OCI-LY7 (cell line): Measurements from ENCODE around the gene VAMP5. TPM values are rescaled to one million over a fixed set of nuclear protein-coding genes. Genes with fewer than 3 reads are reported as not detected.

Experiments used
- BruUV-seq: library from RNA; stranded (reverse); fragments of 400-500 nt; replicated peaks from 2 replicates; lab custom pipeline; 2021; lab: Mats Ljungman, UMichigan
- CTCF ChIA-PET: fragments of 300-600 bp; sonication (Branson Sonifier 250); formaldehyde crosslinking; loops from one replicate; lab custom pipeline; 2022; ENCODE audit warnings: antibody characterized with exemption; ENCODE audit not compliant: unreplicated experiment; lab: Charles Lee
- POLR2A ChIA-PET: fragments of 300-600 bp; sonication (Branson Sonifier 250); formaldehyde crosslinking; loops from one replicate; lab custom pipeline; 2022; ENCODE audit warnings: antibody characterized with exemption; lab: Charles Lee
- DNase-seq: peaks from one replicate; pipeline ENCODE4 v3.0.0-alpha.2; 2015; ENCODE audit warnings: low spot score
- H2AFZ ChIP-seq: fragments of 200-600 bp; sonication (generic), shearing (Covaris generic); 2 replicates; pipeline ENCODE4 v1.6.1; 2014; ENCODE audit warnings: mild to moderate bottlenecking, antibody characterized with exemption, low read length, moderate library complexity
- H3K27ac ChIP-seq: fragments of 200-600 bp; sonication (generic); 2 replicates; pipeline ENCODE4 v1.5.1; 2014; ENCODE audit warnings: mixed run types, low read depth, mild to moderate bottlenecking, moderate library complexity, low read length, inconsistent platforms; ENCODE audit not compliant: poor library complexity, severe bottlenecking
- H3K36me3 ChIP-seq: fragments of 200-600 bp; sonication (generic); 2 replicates; pipeline ENCODE4 v1.6.1; 2014; ENCODE audit warnings: mild to moderate bottlenecking, antibody characterized with exemption, low read length, moderate library complexity, mixed read lengths; ENCODE audit not compliant: insufficient read depth
- H3K4me1 ChIP-seq: fragments of 200-600 bp; sonication (generic); 2 replicates; pipeline ENCODE4 v1.5.1; 2014; ENCODE audit warnings: mild to moderate bottlenecking, low read length; ENCODE audit not compliant: insufficient read depth, poor library complexity, severe bottlenecking
- H3K4me2 ChIP-seq: fragments of 200-600 bp; sonication (generic); 2 replicates; pipeline ENCODE4 v1.6.1; 2014; ENCODE audit warnings: mild to moderate bottlenecking, low read length
- H3K4me3 ChIP-seq: fragments of 200-600 bp; sonication (generic); 2 replicates; pipeline ENCODE4 v1.5.1; 2014; ENCODE audit warnings: mild to moderate bottlenecking, low read depth, low read length; ENCODE audit not compliant: poor library complexity, severe bottlenecking
- H3K79me2 ChIP-seq: fragments of 200-600 bp; sonication (generic); 2 replicates; pipeline ENCODE4 v1.6.1; 2016; ENCODE audit warnings: low read depth, mild to moderate bottlenecking, low read length, moderate library complexity, mixed read lengths; ENCODE audit not compliant: insufficient read depth
- H3K9me2 ChIP-seq: fragments of 200-600 bp; sonication (generic); 2 replicates; pipeline ENCODE4 v1.6.1; 2016; ENCODE audit warnings: mild to moderate bottlenecking, low read length, mixed read lengths; ENCODE audit not compliant: insufficient read depth
- H3K9me3 ChIP-seq: fragments of 200-600 bp; sonication (generic); 2 replicates; pipeline ENCODE4 v1.6.1; 2014; ENCODE audit warnings: mild to moderate bottlenecking, mixed run types, low read length, mixed read lengths
- H4K20me1 ChIP-seq: fragments of 200-600 bp; sonication (generic); 2 replicates; pipeline ENCODE4 v1.6.1; 2014; ENCODE audit warnings: mild to moderate bottlenecking, antibody characterized with exemption, low read length, moderate library complexity, mixed read lengths; ENCODE audit not compliant: insufficient read depth
- EZH2phosphoT487 ChIP-seq: fragments of 200-600 bp; sonication (generic); IDR thresholded peaks from 2 replicates; pipeline ENCODE4 v1.6.1; 2018; ENCODE audit warnings: low read depth, borderline replicate concordance, mild to moderate bottlenecking, mixed run types, antibody characterized with exemption, low read length, moderate library complexity, mixed read lengths
- intact Hi-C: fragments of 100-400 bp; cut with micrococcal nuclease; formaldehyde crosslinking; loops from one replicate; pipeline ENCODE4 v1.10.0; 2022; ENCODE audit not compliant: unreplicated experiment
- small RNA-seq: library from RNA; depleted of rRNA; stranded (forward); fragments of <200 nt; gene quantifications from one replicate; pipeline ENCODE3, GENCODE V24; 2014
- total RNA-seq, 2 experiments: library from RNA; depleted of rRNA in 1 of 2; stranded (reverse); fragments of >200 nt in 1 of 2; shearing (Covaris generic) in 1 of 2; gene quantifications; 2 replicates each; pipeline ENCODE4 v1.2.3, GENCODE V29; 2014 to 2022
- TF ChIP-seq, protein P1 (sequence below): fragments of 200-600 bp; sonication (generic); conservative IDR thresholded peaks from 2 replicates; pipeline ENCODE4 v1.5.1; 2014; ENCODE audit warnings: mild to moderate bottlenecking, antibody characterized with exemption, low read length, moderate library complexity, mixed read lengths

The VAMP5 gene
- total RNA-seq, 2 experiments from 2014 or later: 3.0 to 3.9 TPM

DNA sequence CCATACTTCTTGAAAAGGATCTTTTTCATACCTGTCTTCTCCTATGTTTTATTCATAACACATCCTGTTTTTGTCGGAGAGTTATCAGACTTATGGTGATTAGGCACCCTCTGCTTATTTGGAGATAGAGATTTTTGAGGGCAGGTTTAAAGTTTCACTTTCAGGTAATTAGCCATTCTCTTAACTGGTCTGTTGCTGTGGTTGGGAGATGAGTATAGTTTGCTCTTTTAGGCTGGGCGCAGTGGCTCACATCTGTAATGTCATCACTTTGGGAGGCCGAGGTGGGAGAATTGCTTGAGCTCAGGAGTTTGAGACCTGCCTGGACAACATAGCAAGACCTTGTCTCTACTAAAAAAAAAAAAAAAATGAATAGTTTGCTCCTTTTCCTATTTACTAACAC, 58.5 kb downstream of the VAMP5 start:
- H3K27ac ChIP-seq: no peak overlapping the region
- BruUV-seq: no TSS peak
- no peak overlapping the region for H3K4me3 ChIP-seq
- H3K79me2 ChIP-seq: no peaks in the 10 kb centered on the region
- ChIA-PET CTCF (no interaction called here), POLR2A (interaction anchor here (0.6 to 1.0 kb wide), 4 partner anchors 65 to 490 kb away, joined by 3 to 8 read pairs (median 4); partner anchors contain the start of gene VAMP8)
- H3K9me2 ChIP-seq: no peaks in the 10 kb centered on the region
- no peaks in the 10 kb centered on the region for H3K9me3 ChIP-seq
- intact Hi-C loops: no loop called here
- H3K4me2 ChIP-seq: no peak overlapping the region
- H3K36me3 ChIP-seq: peaks cover 98% of the 10 kb centered on the region
- no peak overlapping the region for H2AFZ ChIP-seq
- TF ChIP-seq EZH2phosphoT487: no peak
- TF ChIP-seq, protein P1, sequence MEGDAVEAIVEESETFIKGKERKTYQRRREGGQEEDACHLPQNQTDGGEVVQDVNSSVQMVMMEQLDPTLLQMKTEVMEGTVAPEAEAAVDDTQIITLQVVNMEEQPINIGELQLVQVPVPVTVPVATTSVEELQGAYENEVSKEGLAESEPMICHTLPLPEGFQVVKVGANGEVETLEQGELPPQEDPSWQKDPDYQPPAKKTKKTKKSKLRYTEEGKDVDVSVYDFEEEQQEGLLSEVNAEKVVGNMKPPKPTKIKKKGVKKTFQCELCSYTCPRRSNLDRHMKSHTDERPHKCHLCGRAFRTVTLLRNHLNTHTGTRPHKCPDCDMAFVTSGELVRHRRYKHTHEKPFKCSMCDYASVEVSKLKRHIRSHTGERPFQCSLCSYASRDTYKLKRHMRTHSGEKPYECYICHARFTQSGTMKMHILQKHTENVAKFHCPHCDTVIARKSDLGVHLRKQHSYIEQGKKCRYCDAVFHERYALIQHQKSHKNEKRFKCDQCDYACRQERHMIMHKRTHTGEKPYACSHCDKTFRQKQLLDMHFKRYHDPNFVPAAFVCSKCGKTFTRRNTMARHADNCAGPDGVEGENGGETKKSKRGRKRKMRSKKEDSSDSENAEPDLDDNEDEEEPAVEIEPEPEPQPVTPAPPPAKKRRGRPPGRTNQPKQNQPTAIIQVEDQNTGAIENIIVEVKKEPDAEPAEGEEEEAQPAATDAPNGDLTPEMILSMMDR: no peak
- no peaks in the 10 kb centered on the region for H3K4me1 ChIP-seq
- H4K20me1 ChIP-seq: no peaks in the 10 kb centered on the region
- DNase-seq: no peak

Small RNA genes lying within 50 kb of the gene (small RNA-seq; reads per million reads assigned to genes)
- gene RN7SL126P: not detected

Other genes starting within 250 kb of the VAMP5 start
- 5.9 and 14.1 TPM in 2 replicates for gene RETSAT, start 229.9 kb upstream of the VAMP5 start, total RNA-seq (2014; rRNA removed; shearing (Covaris generic))
- 19.2 and 19.9 TPM in 2 replicates for gene RETSAT, start 229.9 kb upstream of the VAMP5 start, total RNA-seq (2022)
- 12.0 and 22.1 TPM in 2 replicates for gene ELMOD3, start 229.7 kb upstream of the VAMP5 start, total RNA-seq (2014; rRNA removed; shearing (Covaris generic))
- 18.5 and 21.8 TPM in 2 replicates for gene ELMOD3, start 229.7 kb upstream of the VAMP5 start, total RNA-seq (2022)
- 7.5 and 9.8 TPM in 2 replicates for gene CAPG, start 174.1 kb upstream of the VAMP5 start, total RNA-seq (2014; rRNA removed; shearing (Covaris generic))
- 7.9 and 8.1 TPM in 2 replicates for gene CAPG, start 174.1 kb upstream of the VAMP5 start, total RNA-seq (2022)
- gene SH2D6, start 165.7 kb upstream of the VAMP5 start, total RNA-seq (2014; rRNA removed; shearing (Covaris generic)): 0.35 and 0.82 TPM in 2 replicates
- 2.6 and 3.5 TPM in 2 replicates for gene SH2D6, start 165.7 kb upstream of the VAMP5 start, total RNA-seq (2022)
- gene MAT2A, start 45.3 kb upstream of the VAMP5 start, total RNA-seq (2014; rRNA removed; shearing (Covaris generic)): 336 and 350 TPM in 2 replicates
- 462 and 466 TPM in 2 replicates for gene MAT2A, start 45.3 kb upstream of the VAMP5 start, total RNA-seq (2022)
- 16.5 and 33.3 TPM in 2 replicates for gene GGCX, start 22.9 kb upstream of the VAMP5 start, total RNA-seq (2014; rRNA removed; shearing (Covaris generic))
- gene GGCX, start 22.9 kb upstream of the VAMP5 start, total RNA-seq (2022): 32.5 and 32.8 TPM in 2 replicates
- gene VAMP8, start 6.8 kb upstream of the VAMP5 start, total RNA-seq (2014; rRNA removed; shearing (Covaris generic)): 112 and 156 TPM in 2 replicates
- 152 and 160 TPM in 2 replicates for gene VAMP8, start 6.8 kb upstream of the VAMP5 start, total RNA-seq (2022)
- 98.4 and 179 TPM in 2 replicates for gene RNF181, start 11.3 kb downstream of the VAMP5 start, total RNA-seq (2014; rRNA removed; shearing (Covaris generic))
- gene RNF181, start 11.3 kb downstream of the VAMP5 start, total RNA-seq (2022): 95.1 and 97.8 TPM in 2 replicates
- 0.92 TPM in 1 of 2 replicates, not detected in the other for gene TMEM150A, start 18.3 kb downstream of the VAMP5 start, total RNA-seq (2014; rRNA removed; shearing (Covaris generic))
- gene TMEM150A, start 18.3 kb downstream of the VAMP5 start, total RNA-seq (2022): 0.74 and 1.1 TPM in 2 replicates
- 62.0 and 86.7 TPM in 2 replicates for gene C2orf68, start 27.6 kb downstream of the VAMP5 start, total RNA-seq (2014; rRNA removed; shearing (Covaris generic))
- 86.2 and 96.1 TPM in 2 replicates for gene C2orf68, start 27.6 kb downstream of the VAMP5 start, total RNA-seq (2022)
- gene USP39, start 31.8 kb downstream of the VAMP5 start, total RNA-seq (2014; rRNA removed; shearing (Covaris generic)): 76.2 and 79.8 TPM in 2 replicates
- gene USP39, start 31.8 kb downstream of the VAMP5 start, total RNA-seq (2022): 74.5 and 83.2 TPM in 2 replicates
- gene SFTPB, start 83.8 kb downstream of the VAMP5 start, total RNA-seq (2014; rRNA removed; shearing (Covaris generic)): not detected in 2 replicates
- gene SFTPB, start 83.8 kb downstream of the VAMP5 start, total RNA-seq (2022): not detected in 2 replicates
- not detected in 2 replicates for gene GNLY, start 109.9 kb downstream of the VAMP5 start, total RNA-seq (2014; rRNA removed; shearing (Covaris generic))
- gene GNLY, start 109.9 kb downstream of the VAMP5 start, total RNA-seq (2022): not detected in 2 replicates
- 0.44 TPM in 1 of 2 replicates, not detected in the other for gene ATOH8, start 169.6 kb downstream of the VAMP5 start, total RNA-seq (2014; rRNA removed; shearing (Covaris generic))
- gene ATOH8, start 169.6 kb downstream of the VAMP5 start, total RNA-seq (2022): not detected in 2 replicates